ENCODE data around the gene TRIM31. TPM values are rescaled to one million over a fixed set of nuclear protein-coding genes. Genes with fewer than 3 reads are reported as not detected.

The TRIM31 gene
- total and polyA plus RNA-seq, 2 donors (not counting 1 experiment from before 2014, with no cell fraction given): not detected

DNA sequence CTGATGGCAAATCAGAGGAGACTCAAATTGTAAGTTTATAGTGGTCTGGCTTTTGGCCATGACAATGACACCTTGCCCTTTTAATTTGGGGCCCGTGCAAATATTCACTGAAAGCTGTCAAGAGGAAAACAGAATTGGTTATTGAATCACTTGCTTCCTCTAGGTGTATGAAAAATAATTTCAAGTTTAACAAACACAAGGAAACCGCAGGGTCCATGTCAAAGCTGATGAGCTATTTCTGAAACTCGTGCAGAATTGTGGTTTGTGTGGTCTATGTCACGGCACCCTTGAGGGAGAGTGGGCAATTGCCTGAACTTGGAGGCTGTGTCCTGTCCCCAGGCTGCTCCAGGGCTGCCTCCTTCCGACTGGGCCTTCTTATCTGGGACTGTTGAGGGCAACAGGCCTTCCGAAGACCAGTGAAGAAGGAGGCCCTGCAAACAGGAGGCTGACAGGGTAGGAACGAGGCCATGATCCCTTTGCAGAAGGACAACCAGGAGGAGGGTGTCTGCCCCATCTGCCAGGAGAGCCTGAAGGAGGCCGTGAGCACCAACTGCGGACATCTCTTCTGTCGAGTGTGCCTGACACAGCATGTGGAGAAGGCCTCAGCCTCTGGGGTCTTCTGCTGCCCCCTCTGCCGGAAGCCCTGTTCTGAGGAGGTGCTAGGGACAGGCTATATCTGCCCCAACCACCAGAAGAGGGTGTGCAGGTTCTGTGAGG, 23.8 kb upstream of the TRIM31 start:
- H2AFZ ChIP-seq (ENCODE audit: low read length): no peak overlapping the region
- DNase-seq (ENCODE audit: low read depth in 2 of 2): no peak
- peaks cover 16% of the 10 kb centered on the region for H3K27me3 ChIP-seq (ENCODE audit: control insufficient read depth, insufficient read depth, low read length)
- H3K9ac ChIP-seq (ENCODE audit: insufficient read depth, low read length): no peak overlapping the region
- no peak overlapping the region for H3K4me2 ChIP-seq (ENCODE audit: extremely low read depth, insufficient read depth, low read length)
- no peak overlapping the region for H3K27ac ChIP-seq (ENCODE audit: insufficient read depth, low read length)
- H3K36me3 ChIP-seq (ENCODE audit: control insufficient read depth, insufficient read depth, low read length): no peaks in the 10 kb centered on the region
- no peaks in the 10 kb centered on the region for H3K4me1 ChIP-seq (ENCODE audit: control insufficient read depth, extremely low read depth, insufficient read depth, low read length)
- H4K20me1 ChIP-seq (ENCODE audit: control insufficient read depth, extremely low read depth, insufficient read depth, low read length): no peaks in the 10 kb centered on the region
- H3K79me2 ChIP-seq (ENCODE audit: control insufficient read depth, insufficient read depth, low read length): no peaks in the 10 kb centered on the region
- TF ChIP-seq EZH2 (IDR thresholded peaks at IDR 0.05; ENCODE audit: low read length, missing control alignments): no peak
- TF ChIP-seq, protein P1, sequence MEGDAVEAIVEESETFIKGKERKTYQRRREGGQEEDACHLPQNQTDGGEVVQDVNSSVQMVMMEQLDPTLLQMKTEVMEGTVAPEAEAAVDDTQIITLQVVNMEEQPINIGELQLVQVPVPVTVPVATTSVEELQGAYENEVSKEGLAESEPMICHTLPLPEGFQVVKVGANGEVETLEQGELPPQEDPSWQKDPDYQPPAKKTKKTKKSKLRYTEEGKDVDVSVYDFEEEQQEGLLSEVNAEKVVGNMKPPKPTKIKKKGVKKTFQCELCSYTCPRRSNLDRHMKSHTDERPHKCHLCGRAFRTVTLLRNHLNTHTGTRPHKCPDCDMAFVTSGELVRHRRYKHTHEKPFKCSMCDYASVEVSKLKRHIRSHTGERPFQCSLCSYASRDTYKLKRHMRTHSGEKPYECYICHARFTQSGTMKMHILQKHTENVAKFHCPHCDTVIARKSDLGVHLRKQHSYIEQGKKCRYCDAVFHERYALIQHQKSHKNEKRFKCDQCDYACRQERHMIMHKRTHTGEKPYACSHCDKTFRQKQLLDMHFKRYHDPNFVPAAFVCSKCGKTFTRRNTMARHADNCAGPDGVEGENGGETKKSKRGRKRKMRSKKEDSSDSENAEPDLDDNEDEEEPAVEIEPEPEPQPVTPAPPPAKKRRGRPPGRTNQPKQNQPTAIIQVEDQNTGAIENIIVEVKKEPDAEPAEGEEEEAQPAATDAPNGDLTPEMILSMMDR (conservative IDR thresholded peaks at IDR 0.05 in 1 of 2, IDR thresholded peaks at IDR 0.05 in 1 of 2; ENCODE audit: low read depth in 1 of 2, low read length in 2 of 2): no peak
- H3K4me3 ChIP-seq (replicated peaks in 1 of 4; ENCODE audit: control extremely low read depth in 1 of 4, insufficient read depth in 1 of 4, low read depth in 3 of 4, low read length in 4 of 4): no peak overlapping the region
- H3K9me3 ChIP-seq (ENCODE audit: control insufficient read depth, insufficient read depth, low read depth, low read length): no peaks in the 10 kb centered on the region

DNA sequence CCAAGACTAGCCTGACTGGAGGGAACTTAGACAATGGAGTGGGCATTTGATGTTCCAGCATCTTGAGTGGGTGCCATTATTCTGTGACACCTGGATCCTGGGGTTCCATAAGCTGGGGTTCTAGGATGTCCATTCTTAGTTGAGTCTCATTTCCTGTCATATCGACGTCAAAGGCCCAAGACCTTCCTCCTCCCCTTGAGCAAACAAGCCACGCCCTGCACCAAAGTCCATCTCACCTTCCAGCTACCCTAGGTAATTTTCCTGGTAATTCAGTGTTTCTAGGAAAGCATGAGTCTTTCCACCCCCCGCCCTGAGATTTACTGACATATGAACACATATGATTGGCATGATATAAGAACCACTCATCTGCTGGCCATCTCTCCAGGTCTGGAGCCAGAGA, 22.9 kb upstream of the TRIM31 start, which contains the start of gene TRIM40:
TSS of gene TRIM40 (plus strand) at position 384 of the 400 bp plus-strand sequence. CDS start 897 bp downstream, outside the sequence.
- no peaks in the 10 kb centered on the region for H3K9me3 ChIP-seq (ENCODE audit: control insufficient read depth, insufficient read depth, low read depth, low read length)
- H3K27ac ChIP-seq (ENCODE audit: insufficient read depth, low read length): no peak within 1 kb of the TSS
- no peaks in the 10 kb centered on the region for H3K36me3 ChIP-seq (ENCODE audit: control insufficient read depth, insufficient read depth, low read length)
- no peaks in the 10 kb centered on the region for H3K4me1 ChIP-seq (ENCODE audit: control insufficient read depth, extremely low read depth, insufficient read depth, low read length)
- H3K4me2 ChIP-seq (ENCODE audit: extremely low read depth, insufficient read depth, low read length): no peak within 1 kb of the TSS
- H3K79me2 ChIP-seq (ENCODE audit: control insufficient read depth, insufficient read depth, low read length): no peaks in the 10 kb centered on the region
- no peak within 1 kb of the TSS for H3K9ac ChIP-seq (ENCODE audit: insufficient read depth, low read length)
- H2AFZ ChIP-seq (ENCODE audit: low read length): no peak within 1 kb of the TSS
- no peak for DNase-seq (ENCODE audit: low read depth in 2 of 2)
- TF ChIP-seq EZH2 (IDR thresholded peaks at IDR 0.05; ENCODE audit: low read length, missing control alignments): no peak
- TF ChIP-seq, protein P1 (conservative IDR thresholded peaks at IDR 0.05 in 1 of 2, IDR thresholded peaks at IDR 0.05 in 1 of 2; ENCODE audit: low read depth in 1 of 2, low read length in 2 of 2): no peak
- peaks cover 20% of the 10 kb centered on the region for H3K27me3 ChIP-seq (ENCODE audit: control insufficient read depth, insufficient read depth, low read length)
- no peaks in the 10 kb centered on the region for H4K20me1 ChIP-seq (ENCODE audit: control insufficient read depth, extremely low read depth, insufficient read depth, low read length)
- no peak within 1 kb of the TSS for H3K4me3 ChIP-seq (replicated peaks in 1 of 4; ENCODE audit: control extremely low read depth in 1 of 4, insufficient read depth in 1 of 4, low read depth in 3 of 4, low read length in 4 of 4)

DNA sequence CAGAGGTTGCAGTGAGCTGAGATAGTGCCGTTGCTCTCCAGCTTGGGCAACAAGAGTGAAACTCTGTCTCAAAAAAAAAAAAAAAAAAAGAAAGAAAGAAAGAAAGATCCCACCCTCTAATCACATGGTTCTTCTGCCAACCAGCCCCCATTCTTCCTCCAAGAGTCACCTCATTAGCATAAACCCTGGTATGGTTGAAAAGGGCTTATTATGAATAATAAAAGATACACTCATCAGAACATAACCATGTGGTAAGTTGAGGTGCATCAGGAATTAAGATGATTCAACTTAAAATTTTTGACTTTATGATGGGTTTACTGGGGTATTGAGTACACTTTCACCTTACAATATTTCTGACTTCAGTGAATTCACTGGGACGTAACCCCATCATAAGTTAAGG, 22.3 kb upstream of the TRIM31 start:
- TF ChIP-seq EZH2 (IDR thresholded peaks at IDR 0.05; ENCODE audit: low read length, missing control alignments): no peak
- TF ChIP-seq, protein P1 (conservative IDR thresholded peaks at IDR 0.05 in 1 of 2, IDR thresholded peaks at IDR 0.05 in 1 of 2; ENCODE audit: low read depth in 1 of 2, low read length in 2 of 2): no peak
- Histone ChIP-seq H3K9ac (ENCODE audit: insufficient read depth, low read length) (no peak overlapping the region), H3K9me3 (ENCODE audit: control insufficient read depth, insufficient read depth, low read depth, low read length) (no peaks in the 10 kb centered on the region), H3K4me2 (ENCODE audit: extremely low read depth, insufficient read depth, low read length) (no peak overlapping the region), H3K36me3 (ENCODE audit: control insufficient read depth, insufficient read depth, low read length) (no peaks in the 10 kb centered on the region), H2AFZ (ENCODE audit: low read length) (no peak overlapping the region), H3K4me1 (ENCODE audit: control insufficient read depth, extremely low read depth, insufficient read depth, low read length) (no peaks in the 10 kb centered on the region), H3K27me3 (ENCODE audit: control insufficient read depth, insufficient read depth, low read length) (peaks cover 25% of the 10 kb centered on the region), H3K4me3 (replicated peaks in 1 of 4; ENCODE audit: control extremely low read depth in 1 of 4, insufficient read depth in 1 of 4, low read depth in 3 of 4, low read length in 4 of 4) (no peak overlapping the region), H4K20me1 (ENCODE audit: control insufficient read depth, extremely low read depth, insufficient read depth, low read length) (no peaks in the 10 kb centered on the region), H3K79me2 (ENCODE audit: control insufficient read depth, insufficient read depth, low read length) (no peaks in the 10 kb centered on the region), H3K27ac (ENCODE audit: insufficient read depth, low read length) (no peak overlapping the region)
- no peak for DNase-seq (ENCODE audit: low read depth in 2 of 2)

All from fibroblast of lung (primary cell).